Measurements from ENCODE around the gene GPR171. TPM values are rescaled to one million over a fixed set of nuclear protein-coding genes. Genes with fewer than 3 reads are reported as not detected.

GPR171 gene
- total and polyA plus RNA-seq, 2 of the 13 experiments (the other 11 are each of a cell fraction or from before 2014, with no cell fraction given), result not detected

DNA sequence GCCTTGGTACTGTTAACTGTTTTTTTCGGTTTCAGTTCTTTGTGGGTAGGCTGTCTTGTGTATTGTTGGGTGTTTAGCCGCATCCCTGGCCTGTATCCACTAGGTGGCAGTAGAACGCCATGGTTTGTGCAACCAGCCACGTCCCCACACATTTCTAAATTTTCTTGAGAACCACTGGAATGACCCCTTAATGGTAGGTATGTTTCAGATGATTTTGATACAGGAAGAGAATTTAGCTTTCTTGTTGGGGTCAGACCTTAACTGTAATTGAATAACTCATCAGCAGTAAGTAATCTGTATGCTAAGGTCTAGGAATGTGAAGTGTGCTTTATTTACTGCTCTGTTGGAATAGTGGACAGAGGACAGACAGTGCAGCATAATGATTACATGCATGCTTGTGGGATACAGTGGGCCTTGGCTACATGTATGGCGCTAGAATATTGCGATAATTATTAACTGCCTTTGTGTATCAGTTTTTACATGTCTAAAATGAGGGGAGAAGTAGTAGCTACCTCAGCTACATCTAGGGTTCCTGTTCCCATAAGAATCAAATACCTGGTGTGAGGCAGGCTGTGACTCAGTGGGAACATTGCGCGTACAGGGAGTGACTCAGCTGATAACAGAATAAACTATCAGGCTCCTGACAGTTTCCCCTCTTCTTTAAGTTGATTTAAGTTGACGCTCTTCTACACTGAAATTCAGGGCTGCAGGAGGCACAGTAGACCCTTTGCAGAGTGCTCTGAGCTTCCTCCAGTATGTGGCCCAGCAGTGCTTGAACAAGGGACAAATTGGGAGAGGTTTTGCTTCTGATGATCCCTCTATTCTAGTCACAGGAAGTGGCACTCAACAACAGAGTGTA, 25.0 kb upstream of the GPR171 start (continued):
- TF ChIP-seq CEBPB (IDR thresholded peaks at IDR 0.05; ENCODE audit: borderline replicate concordance, low read depth, low read length), result peak; percentile 11; the same call in 1 of the 2 replicates
- no peak for TF ChIP-seq MED8 (CRISPR knock-in tag; IDR thresholded peaks at IDR 0.05; ENCODE audit: insufficient replicate concordance)
- TF ChIP-seq ZNF563 (CRISPR knock-in tag; IDR thresholded peaks at IDR 0.05), result no peak
- 0 out of 2 replicates have a peak, but pooled peaks have one; percentile 35 for TF ChIP-seq KDM2A (CRISPR knock-in tag; IDR thresholded peaks at IDR 0.05; ENCODE audit: borderline replicate concordance, low read depth)
- 0 out of 2 replicates have a peak, but pooled peaks have one; percentile 8 for TF ChIP-seq CEBPG (CRISPR knock-in tag; IDR thresholded peaks at IDR 0.05)
- TF ChIP-seq, protein P1, sequence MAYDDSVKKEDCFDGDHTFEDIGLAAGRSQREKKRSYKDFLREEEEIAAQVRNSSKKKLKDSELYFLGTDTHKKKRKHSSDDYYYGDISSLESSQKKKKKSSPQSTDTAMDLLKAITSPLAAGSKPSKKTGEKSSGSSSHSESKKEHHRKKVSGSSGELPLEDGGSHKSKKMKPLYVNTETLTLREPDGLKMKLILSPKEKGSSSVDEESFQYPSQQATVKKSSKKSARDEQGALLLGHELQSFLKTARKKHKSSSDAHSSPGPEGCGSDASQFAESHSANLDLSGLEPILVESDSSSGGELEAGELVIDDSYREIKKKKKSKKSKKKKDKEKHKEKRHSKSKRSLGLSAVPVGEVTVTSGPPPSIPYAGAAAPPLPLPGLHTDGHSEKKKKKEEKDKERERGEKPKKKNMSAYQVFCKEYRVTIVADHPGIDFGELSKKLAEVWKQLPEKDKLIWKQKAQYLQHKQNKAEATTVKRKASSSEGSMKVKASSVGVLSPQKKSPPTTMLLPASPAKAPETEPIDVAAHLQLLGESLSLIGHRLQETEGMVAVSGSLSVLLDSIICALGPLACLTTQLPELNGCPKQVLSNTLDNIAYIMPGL (CRISPR knock-in tag; IDR thresholded peaks at IDR 0.05; ENCODE audit: borderline replicate concordance in 1 of 2, low read depth in 1 of 2), result 0 out of 4 replicates have a peak, but pooled peaks of 1 of the 2 experiments have one; percentile 40
- TF ChIP-seq PHF20 (CRISPR knock-in tag; IDR thresholded peaks at IDR 0.05), result no peak
- TF ChIP-seq, protein P2, sequence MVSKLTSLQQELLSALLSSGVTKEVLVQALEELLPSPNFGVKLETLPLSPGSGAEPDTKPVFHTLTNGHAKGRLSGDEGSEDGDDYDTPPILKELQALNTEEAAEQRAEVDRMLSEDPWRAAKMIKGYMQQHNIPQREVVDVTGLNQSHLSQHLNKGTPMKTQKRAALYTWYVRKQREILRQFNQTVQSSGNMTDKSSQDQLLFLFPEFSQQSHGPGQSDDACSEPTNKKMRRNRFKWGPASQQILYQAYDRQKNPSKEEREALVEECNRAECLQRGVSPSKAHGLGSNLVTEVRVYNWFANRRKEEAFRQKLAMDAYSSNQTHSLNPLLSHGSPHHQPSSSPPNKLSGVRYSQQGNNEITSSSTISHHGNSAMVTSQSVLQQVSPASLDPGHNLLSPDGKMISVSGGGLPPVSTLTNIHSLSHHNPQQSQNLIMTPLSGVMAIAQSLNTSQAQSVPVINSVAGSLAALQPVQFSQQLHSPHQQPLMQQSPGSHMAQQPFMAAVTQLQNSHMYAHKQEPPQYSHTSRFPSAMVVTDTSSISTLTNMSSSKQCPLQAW (CRISPR knock-in tag; IDR thresholded peaks at IDR 0.05), result peak; percentile 68; the same call in 1 of the 2 replicates
- TF ChIP-seq, protein P3, sequence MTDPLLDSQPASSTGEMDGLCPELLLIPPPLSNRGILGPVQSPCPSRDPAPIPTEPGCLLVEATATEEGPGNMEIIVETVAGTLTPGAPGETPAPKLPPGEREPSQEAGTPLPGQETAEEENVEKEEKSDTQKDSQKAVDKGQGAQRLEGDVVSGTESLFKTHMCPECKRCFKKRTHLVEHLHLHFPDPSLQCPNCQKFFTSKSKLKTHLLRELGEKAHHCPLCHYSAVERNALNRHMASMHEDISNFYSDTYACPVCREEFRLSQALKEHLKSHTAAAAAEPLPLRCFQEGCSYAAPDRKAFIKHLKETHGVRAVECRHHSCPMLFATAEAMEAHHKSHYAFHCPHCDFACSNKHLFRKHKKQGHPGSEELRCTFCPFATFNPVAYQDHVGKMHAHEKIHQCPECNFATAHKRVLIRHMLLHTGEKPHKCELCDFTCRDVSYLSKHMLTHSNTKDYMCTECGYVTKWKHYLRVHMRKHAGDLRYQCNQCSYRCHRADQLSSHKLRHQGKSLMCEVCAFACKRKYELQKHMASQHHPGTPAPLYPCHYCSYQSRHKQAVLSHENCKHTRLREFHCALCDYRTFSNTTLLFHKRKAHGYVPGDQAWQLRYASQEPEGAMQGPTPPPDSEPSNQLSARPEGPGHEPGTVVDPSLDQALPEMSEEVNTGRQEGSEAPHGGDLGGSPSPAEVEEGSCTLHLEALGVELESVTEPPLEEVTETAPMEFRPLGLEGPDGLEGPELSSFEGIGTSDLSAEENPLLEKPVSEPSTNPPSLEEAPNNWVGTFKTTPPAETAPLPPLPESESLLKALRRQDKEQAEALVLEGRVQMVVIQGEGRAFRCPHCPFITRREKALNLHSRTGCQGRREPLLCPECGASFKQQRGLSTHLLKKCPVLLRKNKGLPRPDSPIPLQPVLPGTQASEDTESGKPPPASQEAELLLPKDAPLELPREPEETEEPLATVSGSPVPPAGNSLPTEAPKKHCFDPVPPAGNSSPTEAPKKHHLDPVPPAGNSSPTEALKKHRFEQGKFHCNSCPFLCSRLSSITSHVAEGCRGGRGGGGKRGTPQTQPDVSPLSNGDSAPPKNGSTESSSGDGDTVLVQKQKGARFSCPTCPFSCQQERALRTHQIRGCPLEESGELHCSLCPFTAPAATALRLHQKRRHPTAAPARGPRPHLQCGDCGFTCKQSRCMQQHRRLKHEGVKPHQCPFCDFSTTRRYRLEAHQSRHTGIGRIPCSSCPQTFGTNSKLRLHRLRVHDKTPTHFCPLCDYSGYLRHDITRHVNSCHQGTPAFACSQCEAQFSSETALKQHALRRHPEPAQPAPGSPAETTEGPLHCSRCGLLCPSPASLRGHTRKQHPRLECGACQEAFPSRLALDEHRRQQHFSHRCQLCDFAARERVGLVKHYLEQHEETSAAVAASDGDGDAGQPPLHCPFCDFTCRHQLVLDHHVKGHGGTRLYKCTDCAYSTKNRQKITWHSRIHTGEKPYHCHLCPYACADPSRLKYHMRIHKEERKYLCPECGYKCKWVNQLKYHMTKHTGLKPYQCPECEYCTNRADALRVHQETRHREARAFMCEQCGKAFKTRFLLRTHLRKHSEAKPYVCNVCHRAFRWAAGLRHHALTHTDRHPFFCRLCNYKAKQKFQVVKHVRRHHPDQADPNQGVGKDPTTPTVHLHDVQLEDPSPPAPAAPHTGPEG (CRISPR knock-in tag; IDR thresholded peaks at IDR 0.05), result no peak
- no peak for TF ChIP-seq KLF6 (CRISPR knock-in tag; IDR thresholded peaks at IDR 0.05)
- TF ChIP-seq SOX5 (CRISPR knock-in tag; IDR thresholded peaks at IDR 0.05; ENCODE audit: borderline replicate concordance), result peak; percentile 13; the same call in 1 of the 2 replicates
- no peak for TF ChIP-seq POLR2AphosphoS5 (IDR thresholded peaks at IDR 0.05; ENCODE audit: low read depth, low read length)
- no peak for TF ChIP-seq ZNF326 (CRISPR knock-in tag; IDR thresholded peaks at IDR 0.05; ENCODE audit: borderline replicate concordance)
- TF ChIP-seq ELF3 (CRISPR knock-in tag; IDR thresholded peaks at IDR 0.05), result no peak
- TF ChIP-seq ZNF547 (CRISPR knock-in tag; IDR thresholded peaks at IDR 0.05), result peak; percentile 28; the same call in 1 of the 2 replicates
- TF ChIP-seq, protein P4, sequence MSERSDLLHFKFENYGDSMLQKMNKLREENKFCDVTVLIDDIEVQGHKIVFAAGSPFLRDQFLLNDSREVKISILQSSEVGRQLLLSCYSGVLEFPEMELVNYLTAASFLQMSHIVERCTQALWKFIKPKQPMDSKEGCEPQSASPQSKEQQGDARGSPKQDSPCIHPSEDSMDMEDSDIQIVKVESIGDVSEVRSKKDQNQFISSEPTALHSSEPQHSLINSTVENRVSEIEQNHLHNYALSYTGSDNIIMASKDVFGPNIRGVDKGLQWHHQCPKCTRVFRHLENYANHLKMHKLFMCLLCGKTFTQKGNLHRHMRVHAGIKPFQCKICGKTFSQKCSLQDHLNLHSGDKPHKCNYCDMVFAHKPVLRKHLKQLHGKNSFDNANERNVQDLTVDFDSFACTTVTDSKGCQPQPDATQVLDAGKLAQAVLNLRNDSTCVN (CRISPR knock-in tag; IDR thresholded peaks at IDR 0.05; ENCODE audit: borderline replicate concordance), result no peak

Measured in HepG2 (cell line).